Stimulated activated CD8-positive, alpha-beta memory T cell treated with anti-CD3 and anti-CD28 coated beads, Interleukin-7, amount 100 ng/mL, for 24 hours (primary cell): Measurements from ENCODE around the gene MED9.
A peak's percentile ranks its signal among the peaks of the same experiment; 100 is the strongest.
"Not testable (repeated sequence)": the region's sequence is repeated elsewhere in the genome, so short reads cannot be mapped to it uniquely, and the experiment has no call there.

Experiments used
- DNase-seq: peaks from one replicate; pipeline ENCODE4 v3.0.0-alpha.2; 2020; ENCODE audit warnings: low read depth

The MED9 gene, protein sequence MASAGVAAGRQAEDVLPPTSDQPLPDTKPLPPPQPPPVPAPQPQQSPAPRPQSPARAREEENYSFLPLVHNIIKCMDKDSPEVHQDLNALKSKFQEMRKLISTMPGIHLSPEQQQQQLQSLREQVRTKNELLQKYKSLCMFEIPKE

DNA sequence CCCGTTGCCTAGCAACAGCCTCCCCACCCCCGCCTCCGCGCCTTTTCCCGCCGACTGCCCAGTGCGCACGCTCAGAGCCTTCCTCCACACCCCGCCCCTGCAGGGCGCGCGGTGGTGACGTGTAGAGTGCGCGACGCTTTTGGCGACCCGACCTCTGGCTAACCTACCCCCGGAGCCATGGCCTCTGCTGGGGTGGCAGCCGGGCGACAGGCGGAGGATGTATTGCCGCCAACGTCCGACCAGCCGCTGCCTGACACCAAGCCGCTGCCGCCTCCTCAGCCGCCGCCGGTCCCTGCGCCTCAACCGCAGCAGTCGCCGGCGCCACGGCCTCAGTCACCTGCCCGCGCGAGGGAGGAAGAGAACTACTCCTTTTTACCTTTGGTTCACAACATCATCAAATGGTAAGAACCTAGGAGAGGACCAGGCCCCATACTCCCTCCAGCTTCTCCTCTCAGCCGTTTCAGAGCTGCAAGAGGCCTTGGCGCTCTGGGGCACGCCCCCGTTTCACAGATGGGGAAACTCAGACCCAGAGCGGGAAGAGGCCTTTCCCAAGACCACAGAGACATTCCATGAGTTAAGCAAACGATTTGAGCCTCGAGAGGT, at the start of gene MED9:
MED9 (plus strand) TSS at position 136 of the 603 bp plus-strand sequence; CDS start at position 178, 42 bp downstream.
- peak; percentile 91 for DNase-seq

DNA sequence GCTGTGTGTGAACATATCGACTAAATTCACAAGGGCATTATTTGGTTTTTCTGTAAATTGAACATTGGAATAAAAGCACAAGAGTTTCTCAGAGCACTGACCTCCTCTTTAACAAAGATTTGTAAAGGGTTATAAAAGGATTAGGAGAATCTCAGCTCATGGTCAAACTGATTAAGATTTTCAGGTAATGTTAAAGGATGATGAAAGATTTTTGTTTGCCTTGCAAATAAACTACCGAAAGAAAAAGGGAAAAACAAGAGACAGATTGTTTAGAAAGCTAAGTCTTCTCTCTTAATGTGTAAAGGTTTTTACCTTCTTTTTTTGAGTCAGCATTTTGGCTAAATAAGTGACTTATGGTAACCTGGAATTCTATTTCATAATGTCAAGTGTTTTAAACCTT, 47.6 kb upstream of the MED9 start:
- no peak for DNase-seq

DNA sequence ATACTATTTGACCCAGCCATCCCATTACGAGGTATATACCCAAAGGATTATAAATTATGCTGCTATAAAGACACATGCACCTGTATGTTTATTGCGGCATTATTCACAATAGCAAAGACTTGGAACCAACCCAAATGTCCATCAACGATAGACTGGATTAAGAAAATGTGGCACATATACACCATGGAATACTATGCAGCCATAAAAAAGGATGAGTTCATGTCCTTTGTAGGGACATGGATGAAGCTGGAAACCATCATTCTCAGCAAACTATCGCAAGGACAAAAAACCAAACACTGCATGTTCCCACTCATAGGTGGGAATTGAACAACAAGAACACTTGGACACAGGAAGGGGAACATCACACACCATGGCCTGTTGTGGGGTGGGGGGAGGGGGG, 45.9 kb upstream of the MED9 start:
- DNase-seq, result not testable (repeated sequence)

DNA sequence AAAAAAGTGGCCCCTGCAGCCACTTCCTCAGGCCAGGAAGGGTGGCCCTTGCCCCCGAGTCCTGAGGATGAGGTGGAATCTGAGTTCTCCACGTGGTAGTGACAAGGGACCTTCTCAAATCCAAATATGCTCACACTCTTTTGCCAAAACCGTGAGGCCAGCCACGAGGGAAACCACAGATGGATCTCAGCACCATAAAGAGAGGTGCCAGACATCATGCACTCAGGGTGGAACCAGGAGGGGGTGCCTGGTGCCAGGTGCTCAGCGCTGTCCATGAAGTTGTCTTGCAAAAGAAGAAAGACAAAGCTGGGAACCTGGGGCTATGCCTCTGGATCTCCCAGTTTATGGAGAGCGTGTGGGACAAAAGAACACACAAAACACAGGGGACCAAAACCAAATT, 45.2 kb upstream of the MED9 start:
- no peak for DNase-seq

DNA sequence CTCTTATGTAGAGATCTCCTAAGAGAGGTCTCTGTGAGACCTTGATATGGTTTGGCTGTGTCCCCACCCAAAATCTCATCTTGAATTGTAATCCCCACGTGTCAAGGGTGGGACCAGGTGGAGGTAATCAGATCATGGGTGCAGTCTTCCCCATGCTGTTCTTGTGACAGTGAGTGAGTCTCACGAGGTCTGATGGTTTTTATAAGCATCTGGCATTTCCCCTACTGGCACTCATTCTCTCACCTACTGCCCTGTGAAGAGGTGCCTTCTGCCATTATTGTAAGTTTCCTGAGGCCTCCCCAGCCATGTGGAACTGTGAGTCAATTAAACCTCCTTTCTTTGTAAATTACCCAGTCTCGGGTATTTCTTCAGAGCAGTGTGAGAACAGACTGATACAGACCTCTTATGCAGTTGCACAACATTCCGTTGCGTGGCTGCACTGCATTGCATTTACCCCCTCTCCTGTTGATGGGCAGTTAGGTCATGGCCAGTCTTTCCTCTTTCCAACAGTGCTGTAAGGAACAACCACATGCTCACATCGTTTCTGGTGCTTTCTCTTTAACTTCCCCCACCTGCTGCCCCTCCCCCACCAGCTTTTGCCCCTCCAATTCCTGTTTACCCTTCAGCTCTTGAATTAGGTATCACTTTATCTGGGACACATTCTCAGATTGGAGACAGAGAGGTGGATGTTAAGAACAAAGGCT, 43.6 kb upstream of the MED9 start:
- DNase-seq, result no peak

DNA sequence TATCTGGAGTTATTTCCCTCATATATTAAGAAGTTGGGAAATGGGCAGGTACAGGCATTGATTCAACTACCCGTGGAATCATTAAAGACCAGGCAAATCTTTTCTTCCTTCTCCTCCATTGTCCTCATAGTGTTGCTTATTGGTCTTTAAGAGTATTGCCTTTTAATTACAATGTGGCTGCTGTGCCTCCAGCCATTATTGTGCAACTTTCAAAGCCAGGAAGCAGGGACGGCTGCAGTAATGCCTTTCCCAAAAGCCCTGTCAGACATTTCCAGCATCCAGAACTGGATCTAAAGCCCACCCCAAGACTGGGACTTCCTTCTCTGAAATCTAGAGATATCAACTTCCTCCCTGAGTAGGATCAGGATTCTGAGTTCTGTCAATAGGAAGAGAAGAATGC, 42.3 kb upstream of the MED9 start:
- DNase-seq, result no peak

DNA sequence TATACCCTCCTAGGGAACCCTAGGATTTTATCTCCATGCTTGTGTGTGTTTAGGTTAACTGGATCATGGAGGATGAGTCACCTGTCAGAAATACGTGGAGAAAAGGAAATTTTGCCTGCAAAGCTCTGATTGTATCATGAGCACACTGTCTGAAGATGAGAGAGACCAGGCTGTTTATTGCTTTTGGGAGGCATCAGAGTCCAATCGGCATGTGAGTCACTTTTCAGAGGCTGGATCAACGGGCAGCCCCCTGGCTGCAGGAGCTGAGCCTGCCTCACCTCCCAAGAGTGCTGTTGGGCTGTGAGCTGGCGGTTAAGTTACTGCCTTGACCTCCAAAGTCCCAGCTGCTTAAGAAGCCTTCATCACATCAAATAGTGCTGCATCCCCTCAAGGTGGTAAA, 41.5 kb upstream of the MED9 start:
- no peak for DNase-seq

DNA sequence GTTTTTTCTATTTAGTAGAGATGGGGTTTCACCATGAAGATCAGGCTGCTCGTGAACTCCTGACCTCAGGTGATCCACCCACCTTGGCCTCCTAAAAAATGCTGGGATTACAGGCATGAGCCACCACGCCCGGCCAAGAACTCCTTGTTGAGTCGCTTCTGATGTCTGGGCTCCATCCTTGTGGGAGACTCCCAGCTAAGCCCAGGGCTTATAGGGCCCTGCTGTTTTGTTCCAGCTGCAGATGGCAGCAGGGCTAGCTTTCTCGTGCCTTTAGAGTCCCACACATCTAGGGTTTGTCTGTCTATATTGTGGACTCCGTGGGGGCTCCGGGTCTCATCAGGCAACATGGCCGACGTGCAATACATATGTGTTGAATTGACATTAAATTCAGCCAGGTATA, 39.3 kb upstream of the MED9 start:
- no peak for DNase-seq

DNA sequence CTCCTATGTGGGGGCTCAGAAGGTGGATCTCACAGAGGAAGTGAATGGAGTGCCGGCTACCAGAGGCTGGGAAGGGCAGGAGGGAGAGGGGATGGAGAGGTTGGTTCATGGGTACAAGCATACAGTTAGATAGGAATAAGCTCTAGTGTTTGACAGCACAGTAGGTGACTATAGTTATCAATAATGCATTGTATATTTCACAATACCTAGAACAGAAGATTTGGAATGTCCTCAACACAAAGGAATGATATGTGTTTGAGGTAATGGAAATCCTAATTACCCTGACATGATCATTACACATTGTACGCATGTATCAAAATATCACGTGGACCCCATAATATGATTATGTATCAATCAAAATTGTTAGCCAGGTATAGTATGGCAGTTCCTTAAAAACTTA, 38.9 kb upstream of the MED9 start:
- no peak for DNase-seq

DNA sequence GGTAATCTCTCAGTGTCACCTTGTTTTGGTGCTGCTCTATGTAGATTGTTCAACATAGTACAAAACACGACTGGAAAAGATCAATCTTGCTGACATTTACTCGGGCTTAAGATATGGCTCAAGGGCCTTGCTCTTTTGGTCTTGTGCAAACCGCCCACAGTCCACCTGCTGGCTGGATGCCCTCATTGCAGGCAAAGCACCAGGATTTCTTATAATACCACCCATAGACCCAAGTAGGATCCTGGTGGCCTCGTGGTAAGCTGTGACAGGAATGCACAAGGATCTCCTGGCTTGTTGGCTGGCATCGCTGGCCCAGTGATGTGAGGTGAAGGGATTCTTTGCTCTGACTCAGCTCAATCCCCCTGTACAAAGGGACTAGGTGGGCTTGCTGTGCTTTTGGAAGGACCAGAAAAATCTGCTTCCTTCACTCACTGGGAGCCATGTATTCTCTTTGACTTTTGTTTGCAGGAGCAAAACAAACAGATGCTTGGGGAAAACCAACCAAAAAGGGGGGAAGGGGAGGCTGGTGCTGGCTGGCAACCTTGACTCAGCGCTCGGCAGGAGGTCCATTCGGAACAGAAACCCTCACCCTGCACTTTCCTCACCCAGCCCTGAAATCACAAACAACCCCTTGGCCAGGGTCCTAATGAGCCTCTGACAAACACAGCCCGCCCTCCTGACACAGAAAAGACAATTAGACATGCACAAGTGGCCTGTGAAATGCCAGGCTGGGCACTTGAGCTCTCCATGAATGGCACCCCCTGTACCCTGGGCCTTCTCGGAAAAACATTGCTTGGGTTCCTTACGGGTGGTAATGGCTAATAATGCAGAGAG, 36.6 kb upstream of the MED9 start:
- peak; percentile 68 for DNase-seq

DNA sequence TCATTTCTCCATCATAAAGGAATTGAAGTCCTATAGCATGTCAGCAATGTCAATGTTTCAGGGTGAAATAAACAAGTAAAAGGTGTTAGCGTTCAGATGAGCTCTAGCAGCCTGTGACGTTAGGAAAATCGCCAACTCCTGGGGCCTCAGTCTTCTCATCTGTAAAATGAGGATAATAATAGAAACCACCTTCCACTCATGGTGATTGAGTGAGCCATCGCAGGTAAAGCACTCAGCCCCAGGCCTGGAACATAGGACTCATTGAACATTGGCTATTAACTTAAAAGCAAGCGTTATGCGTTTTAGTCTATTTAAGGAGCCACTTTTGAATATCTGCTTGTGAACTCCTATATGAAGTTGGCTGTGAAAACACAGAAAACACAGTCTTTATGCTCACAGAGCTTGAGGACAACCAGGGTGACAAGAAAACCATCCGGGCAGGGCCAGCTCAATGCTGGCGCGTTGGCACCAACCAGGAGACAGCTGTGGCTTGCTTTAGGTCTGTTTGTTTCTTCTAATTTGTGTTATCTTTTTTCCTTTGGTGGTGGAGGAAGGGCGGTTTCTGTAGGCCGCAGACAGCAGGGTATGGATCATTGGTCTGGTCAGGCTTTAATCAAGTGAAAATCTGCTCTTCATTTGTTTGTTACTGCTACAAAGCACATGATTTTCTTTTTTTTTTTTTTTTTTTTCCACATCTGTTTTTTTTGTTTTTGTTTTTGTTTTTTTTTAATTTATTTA, 35.7 kb upstream of the MED9 start:
- no peak for DNase-seq

DNA sequence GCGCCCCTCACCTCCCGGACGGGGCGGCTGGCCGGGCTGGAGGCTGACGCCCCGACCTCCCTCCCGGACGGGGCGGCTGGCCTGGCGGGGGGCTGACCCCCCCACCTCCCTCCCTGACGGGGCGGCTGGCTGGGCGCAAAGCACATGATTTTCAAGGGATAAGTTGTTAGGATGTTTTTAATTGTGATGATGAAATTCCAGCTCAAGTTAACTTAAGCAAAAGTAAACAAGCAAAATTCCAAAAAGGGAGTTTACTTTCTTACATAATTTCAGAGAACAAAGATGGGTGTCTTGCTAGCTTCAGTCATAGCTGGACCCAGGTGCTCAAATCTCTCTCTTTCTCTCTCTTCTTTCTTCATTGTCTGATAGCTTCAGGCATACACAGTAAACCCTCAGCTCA, 33.6 kb upstream of the MED9 start:
- DNase-seq, result no peak

DNA sequence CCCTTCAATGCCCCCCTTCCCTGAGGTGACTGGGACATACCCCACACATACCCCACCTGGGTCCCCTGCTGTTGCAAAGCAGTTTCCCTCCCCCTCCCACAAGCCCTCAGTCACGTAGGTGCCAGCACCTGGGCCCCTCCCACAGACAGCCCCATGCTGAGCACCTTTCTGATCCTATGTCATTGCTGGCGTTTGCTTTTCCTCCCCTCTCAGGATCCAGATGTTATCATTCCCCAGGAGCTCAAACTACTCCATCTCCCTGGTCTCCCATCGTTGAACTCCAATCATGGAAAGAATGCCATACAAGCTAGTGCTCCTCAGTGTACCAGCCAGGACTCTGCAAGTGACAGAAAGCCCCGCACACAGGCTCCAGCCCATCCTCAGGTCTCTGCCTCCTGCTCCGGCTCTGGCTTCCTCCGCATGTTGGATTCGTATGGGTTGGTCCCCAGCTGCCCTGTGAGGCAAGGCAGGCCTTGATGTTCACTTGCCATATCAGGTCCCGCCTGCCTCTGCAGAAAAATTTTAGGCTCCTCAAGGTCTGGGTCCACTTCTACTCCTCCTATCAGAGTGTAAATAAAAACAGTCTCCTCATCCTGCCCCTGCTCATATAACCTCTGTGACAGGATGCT, 31.4 kb upstream of the MED9 start:
- DNase-seq, result no peak

DNA sequence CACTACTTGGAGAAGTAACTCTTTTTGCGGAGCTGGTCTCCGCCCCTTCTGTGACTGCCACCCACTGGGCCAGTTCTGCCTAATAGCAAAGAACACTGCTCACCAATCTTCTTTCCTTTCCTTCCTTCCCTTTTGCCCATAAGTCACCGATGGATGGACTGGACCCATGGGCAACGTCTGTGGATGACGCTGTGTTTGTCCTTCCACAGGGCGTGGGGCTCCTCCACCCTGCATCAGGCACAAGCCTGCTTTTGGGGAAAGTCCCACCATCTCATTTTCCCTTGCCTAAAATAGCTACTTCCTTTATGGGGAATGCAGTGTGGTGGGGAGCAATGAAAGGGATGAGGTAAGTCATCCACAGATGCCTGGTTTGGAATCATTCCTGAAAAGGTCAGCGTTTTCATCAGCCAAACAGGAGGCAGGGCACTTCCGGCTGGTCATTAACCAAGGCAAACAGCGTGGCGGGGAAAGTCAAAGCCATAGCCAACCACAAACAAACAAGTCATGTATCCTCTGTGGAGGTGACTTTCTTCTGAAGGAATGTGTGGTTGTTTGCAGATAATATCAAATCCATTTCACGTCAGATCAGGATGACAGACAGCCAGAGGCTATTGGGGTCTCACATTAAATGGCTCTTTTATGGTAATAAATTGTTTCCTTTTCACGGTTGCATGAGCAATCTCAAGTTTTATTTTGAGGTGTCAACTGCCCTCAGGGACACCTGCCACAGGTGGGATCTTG, 30.7 kb upstream of the MED9 start:
- DNase-seq, result no peak

DNA sequence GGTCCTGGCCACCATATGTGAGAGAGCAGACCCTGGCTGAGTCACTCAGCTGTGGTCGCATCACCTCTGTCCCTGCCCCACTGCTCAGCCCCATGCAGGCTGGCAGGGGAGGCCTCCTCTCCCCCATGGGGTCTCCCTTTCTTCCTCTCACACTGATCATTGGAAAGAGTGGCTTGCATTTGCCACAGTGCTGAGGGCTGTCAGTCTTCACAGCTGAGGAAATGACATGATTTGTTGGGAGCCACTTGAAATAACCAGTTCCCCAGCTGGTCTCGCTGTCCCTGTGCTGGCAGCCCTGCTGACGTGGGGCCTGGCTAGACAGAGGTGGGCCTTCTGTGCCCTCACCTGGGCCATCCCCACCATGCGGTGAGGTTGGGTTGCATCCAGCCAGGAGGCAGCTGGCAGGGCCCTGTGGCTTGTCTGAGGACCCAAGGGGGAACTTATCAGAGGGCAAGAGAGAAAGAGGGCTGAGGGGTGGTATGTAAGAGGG, 30.1 kb upstream of the MED9 start:
- DNase-seq, result no peak

DNA sequence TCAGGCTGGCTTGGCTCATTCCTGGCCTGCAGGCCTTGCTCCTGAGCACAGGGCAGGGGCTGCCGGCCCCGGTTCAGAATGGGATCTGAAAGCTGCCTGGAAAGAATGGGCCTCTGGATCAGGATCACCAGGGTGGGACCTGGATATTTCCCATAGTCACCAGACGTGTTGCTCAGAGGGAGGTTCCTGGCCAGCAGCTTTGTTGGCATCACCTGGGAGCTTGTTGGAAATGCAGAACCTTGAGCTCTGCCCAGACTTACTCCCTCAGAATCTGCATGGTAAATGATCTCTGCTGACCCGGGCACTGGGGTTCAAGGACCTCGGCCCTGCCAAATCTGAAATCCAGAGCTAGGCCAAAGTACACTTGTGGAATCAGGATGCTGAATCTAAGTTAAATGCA, 29.5 kb upstream of the MED9 start:
- DNase-seq, result no peak

DNA sequence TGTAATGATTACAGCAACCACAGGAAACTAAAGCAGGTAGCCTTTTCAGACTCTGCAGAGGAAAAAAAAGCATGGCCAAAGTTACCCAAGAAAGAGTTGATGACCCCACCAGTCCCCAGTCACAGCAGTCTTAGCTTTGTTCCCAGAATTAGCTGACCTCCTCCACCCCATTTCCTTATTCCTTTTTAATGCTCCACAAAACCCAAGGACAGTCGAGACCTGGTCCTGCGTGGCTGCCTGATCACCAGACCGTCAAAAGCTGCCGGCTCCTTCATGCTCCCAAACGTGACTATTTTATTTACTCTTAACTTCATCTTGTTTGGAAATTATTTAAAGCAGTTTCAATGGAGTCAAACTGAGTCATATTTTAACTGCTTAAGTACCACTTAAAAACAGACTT, 28.7 kb upstream of the MED9 start:
- DNase-seq, result no peak

DNA sequence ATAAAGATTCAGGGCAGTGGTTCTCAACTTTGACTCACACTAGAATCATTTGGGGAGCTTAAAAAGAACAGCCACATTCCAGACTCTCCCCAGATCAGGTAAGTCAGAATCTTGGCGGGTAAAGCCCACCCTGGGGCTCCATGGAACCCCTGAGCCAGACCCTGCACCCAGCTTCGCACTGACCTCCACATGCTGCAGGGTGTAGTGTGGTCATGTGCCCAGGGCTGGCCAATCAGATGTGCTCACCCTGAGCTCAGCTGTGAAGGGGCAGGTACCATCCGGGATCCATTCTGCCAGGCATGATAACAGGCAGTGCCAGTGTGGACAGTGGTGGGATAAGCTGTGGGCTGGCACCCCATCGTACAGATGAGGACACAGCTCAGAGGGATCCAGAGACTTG, 28.1 kb upstream of the MED9 start:
- DNase-seq, result no peak

DNA sequence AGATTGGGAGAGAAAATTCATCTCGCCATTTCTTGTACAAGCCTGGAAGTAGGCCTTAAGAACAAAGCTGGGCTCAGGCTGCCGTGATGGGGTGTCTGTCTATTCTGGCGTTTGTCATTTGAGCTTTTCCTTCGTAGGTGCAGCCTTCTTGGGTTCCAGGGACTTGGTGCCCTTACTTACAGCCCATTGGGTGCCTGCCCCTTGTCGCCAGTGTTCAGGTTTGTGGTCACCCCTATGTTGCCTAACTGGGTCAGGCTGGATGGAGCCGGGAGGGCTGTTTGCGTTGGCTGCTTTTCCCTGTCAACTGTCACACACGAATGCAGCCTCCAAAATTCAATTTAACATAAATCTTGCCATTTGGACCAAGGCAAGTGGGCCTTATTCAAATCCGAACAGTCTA, 23.7 kb upstream of the MED9 start:
- no peak for DNase-seq

DNA sequence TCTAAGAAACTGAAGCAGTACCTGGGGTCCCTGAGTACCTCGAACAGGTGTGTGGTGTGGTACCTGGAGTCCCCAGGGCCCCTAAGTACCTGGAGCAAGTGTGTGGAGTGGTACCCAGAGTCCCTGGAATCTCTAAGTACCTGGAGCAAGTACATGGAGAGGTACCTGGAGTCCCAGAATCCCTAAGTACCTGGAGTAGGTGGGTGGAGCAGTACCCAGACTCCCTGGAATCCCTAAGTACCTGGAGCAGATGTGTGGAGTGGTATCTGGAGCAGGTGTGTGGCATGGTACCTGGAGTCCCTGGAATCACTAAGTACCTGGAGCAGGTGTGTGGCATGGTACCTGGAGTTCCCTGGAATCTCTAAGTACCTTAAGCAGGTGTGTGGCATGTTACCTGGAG, 22.5 kb upstream of the MED9 start:
- no peak for DNase-seq

DNA sequence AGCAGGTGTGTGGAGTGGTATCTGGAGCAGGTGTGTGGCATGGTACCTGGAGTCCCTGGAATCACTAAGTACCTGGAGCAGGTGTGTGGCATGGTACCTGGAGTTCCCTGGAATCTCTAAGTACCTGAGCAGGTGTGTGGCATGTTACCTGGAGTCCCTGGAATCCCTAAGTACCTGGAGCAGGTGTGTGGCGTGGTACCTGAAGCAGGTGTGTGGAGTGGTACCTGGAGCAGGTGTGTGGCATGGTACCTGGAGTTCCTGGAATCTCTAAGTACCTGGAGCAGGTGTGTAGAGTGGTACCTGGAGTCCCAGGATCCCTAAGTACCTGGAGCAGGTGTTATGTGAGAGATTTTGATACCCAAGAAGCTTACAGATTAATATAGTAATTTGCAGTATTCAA, 22.1 kb upstream of the MED9 start:
- not testable (repeated sequence) for DNase-seq
